Pancreas (tissue), 10 donors: ENCODE results near the gene TXNDC2. TPM values are rescaled to one million over a fixed set of nuclear protein-coding genes. Genes with fewer than 3 reads are reported as not detected.
A peak's percentile ranks its signal among the peaks of the same experiment; 100 is the strongest.

Source experiments
- ATAC-seq, 4 donors: fragments of 200-7000 bp; cut with Tn5 transposase; one replicate each; pipeline versions ENCODE4 v1.8.0 to v1.9.1; 2020; ENCODE audit warnings: mild to moderate bottlenecking in 4 of 4, moderate library complexity in 4 of 4
- DNase-seq, 6 donors: peaks; one replicate each; pipeline ENCODE4 v3.0.0-alpha.2; 2020
- FAIRE-seq: peaks from 2 replicates; lab custom pipeline; 2012; peaks lifted over from hg19 to GRCh38; lab: Jason Lieb, UNC
- H3K27ac ChIP-seq, 4 donors: fragments of 200-600 bp; sonication (generic); 1 replicate in 3 of 4; 2 replicates in 1 of 4; pipeline versions ENCODE4 v1.5.0 to v1.8.0; 2020
- H3K27me3 ChIP-seq, 4 donors: fragments of 200-600 bp; one replicate each; pipeline ENCODE4 v1.8.0; 2021
- H3K36me3 ChIP-seq, 3 donors: fragments of 200-600 bp; sonication (generic) in 1 of 3; one replicate each; pipeline versions ENCODE4 v1.5.0 to v1.8.0; 2020 to 2021
- H3K4me1 ChIP-seq, 3 donors: fragments of 200-600 bp; one replicate each; pipeline ENCODE4 v1.8.0; 2021
- H3K4me3 ChIP-seq, 4 donors: fragments of 200-600 bp; sonication (generic) in 2 of 4; one replicate each; pipeline versions ENCODE4 v1.5.0 to v1.8.0; 2020 to 2021
- H3K9me3 ChIP-seq, 4 donors: fragments of 200-600 bp; one replicate each; pipeline ENCODE4 v1.8.0; 2021
- CTCF ChIP-seq, 4 donors: fragments of 200-600 bp; sonication (generic) in 3 of 4; IDR thresholded peaks; one replicate each; pipeline versions ENCODE4 v1.5.0 to v1.8.0; 2021; ENCODE audit warnings: antibody characterized with exemption in 4 of 4
- WGBS, 2 donors: extraction: QIAGEN DNeasy Blood & Tissue Kit; methylation state at CpG; one replicate each; pipeline ENCODE4 v1.1.7; 2013; 5-methylcytosine and 5-hydroxymethylcytosine counted together
- intact Hi-C, 3 donors: fragments of 100-400 bp; cut with DNase I; formaldehyde crosslinking; loops; one replicate each; pipeline versions ENCODE4 v1.11.1 to v1.14.2; 2022
- polyA plus RNA-seq, 2 donors: library from polyadenylated mRNA; stranded (reverse); fragments of 200-250 nt; gene quantifications; one replicate each; pipeline ENCODE4 v1.2.3, GENCODE V29; 2013
- total RNA-seq, 6 donors: library from RNA; stranded (reverse); fragmentation: NEBNext Ultra II Directional in 4 of 6; extraction: Animal tissue kit (Norgen Biotek cat#: 25700) in 4 of 6; gene quantifications; one replicate each; pipeline versions ENCODE4 v1.2.1 to v1.2.4, GENCODE V29; 2021 to 2023
- donor health status: healthy with polysubstance abuse.
- donor health status: DM: no; HTN: no; CAD: no; lungs with moderate emphysema.
- donor health status: DM: no; HTN: no; CAD: no.
- donor health status: control.
- donor health status: control.
- donor health status: Bipolar disorder and iron deficiency.
- donor health status: DM: yes; HTN: yes; CAD: no.
- donor health status: DM: no; HTN: no; CAD: no.
- donor health status: DM: no; HTN: no; CAD: no.
- donor health status: DM: yes; HTN: yes; CAD: no.

Gene TXNDC2
- total and polyA plus RNA-seq, 8 donors = not detected

GRCh38 chr18:9848170-9848879 is 37.4 kb upstream of the TXNDC2 start:
- H3K27me3 ChIP-seq = no peaks in the 10 kb centered on the region
- H3K4me3 ChIP-seq = no peak overlapping the region
- H3K27ac ChIP-seq = no peak overlapping the region
- no peaks in the 10 kb centered on the region for H3K9me3 ChIP-seq
- intact Hi-C loops = no loop called here
- no peak for TF ChIP-seq CTCF (IDR thresholded peaks at IDR 0.05)
- no peak for ATAC-seq
- 81 to 85% methylated on average over 5 of the region's 5 CpGs for WGBS, 2 donors
- no peaks in the 10 kb centered on the region for H3K36me3 ChIP-seq
- FAIRE-seq = no peak
- H3K4me1 ChIP-seq = peaks cover 0 to 6% (median 0%) of the 10 kb centered on the region in 3 donors
- no peak for DNase-seq

GRCh38 chr18:9849407-9850283 is 36.1 kb upstream of the TXNDC2 start:
- ATAC-seq = peak in 3 of 4 donors; percentile 36 to 51 (median 43)
- intact Hi-C loops = no loop called here
- Histone ChIP-seq H3K36me3 (no peaks in the 10 kb centered on the region), H3K4me3 (no peak overlapping the region), H3K9me3 (no peaks in the 10 kb centered on the region), H3K27ac (no peak overlapping the region), H3K27me3 (no peaks in the 10 kb centered on the region), H3K4me1 (peaks cover 0 to 6% (median 0%) of the 10 kb centered on the region in 3 donors)
- no peak for FAIRE-seq
- DNase-seq = no peak
- 76 to 81% methylated on average over 18 of the region's 18 CpGs for WGBS, 2 donors
- no peak for TF ChIP-seq CTCF (IDR thresholded peaks at IDR 0.05)

GRCh38 chr18:9850309-9850708 is 35.5 kb upstream of the TXNDC2 start:
- Histone ChIP-seq H3K4me1 (peaks cover 0 to 6% (median 0%) of the 10 kb centered on the region in 3 donors), H3K27me3 (no peaks in the 10 kb centered on the region), H3K9me3 (no peaks in the 10 kb centered on the region), H3K27ac (no peak overlapping the region), H3K4me3 (no peak overlapping the region), H3K36me3 (no peaks in the 10 kb centered on the region)
- DNase-seq (no peak), ATAC-seq (no peak), FAIRE-seq (no peak)
- 78 to 85% methylated on average over 3 of the region's 3 CpGs for WGBS, 2 donors
- no peak for TF ChIP-seq CTCF (IDR thresholded peaks at IDR 0.05)
- intact Hi-C loops = no loop called here

GRCh38 chr18:9851511-9851910 is 34.3 kb upstream of the TXNDC2 start:
- Histone ChIP-seq H3K4me3 (no peak overlapping the region), H3K36me3 (no peaks in the 10 kb centered on the region), H3K9me3 (no peaks in the 10 kb centered on the region), H3K27ac (no peak overlapping the region), H3K4me1 (peaks cover 0 to 15% (median 9%) of the 10 kb centered on the region in 3 donors), H3K27me3 (no peaks in the 10 kb centered on the region)
- TF ChIP-seq CTCF (IDR thresholded peaks at IDR 0.05) = no peak
- FAIRE-seq (peak; percentile 94), DNase-seq (no peak), ATAC-seq (no peak)
- intact Hi-C loops = no loop called here
- 88 to 95% methylated on average over 2 of the region's 2 CpGs for WGBS, 2 donors
